Mammary epithelial cell (primary cell): ENCODE results near the gene RIT2.

Experiments used
- CTCF ChIP-seq, 2 donors: IDR thresholded peaks in 1 of 2; conservative IDR thresholded peaks in 1 of 2; 2 replicates each; pipeline ENCODE4 v1.5.1; 2011 to 2012; ENCODE audit warnings: inconsistent platforms in 2 of 2, low read length in 2 of 2, mild to moderate bottlenecking in 2 of 2, control low read depth in 1 of 2, low read depth in 1 of 2; ENCODE audit not compliant: insufficient read depth in 1 of 2; ENCODE audit errors: extremely low read depth in 1 of 2
- EZH2 ChIP-seq: IDR thresholded peaks from 2 replicates; pipeline ENCODE4 v1.6.1; 2012; ENCODE audit warnings: low read length, inconsistent platforms, borderline replicate concordance

- TF ChIP-seq CTCF (conservative IDR thresholded peaks at IDR 0.05 in 1 of 2, IDR thresholded peaks at IDR 0.05 in 1 of 2; ENCODE audit: extremely low read depth in 1 of 2, insufficient read depth in 1 of 2, low read depth in 1 of 2, low read length in 2 of 2) (no peak), EZH2 (no peak)
Observed at GRCh38 chr18:42814618-42815017, 300.9 kb downstream of the RIT2 start.
